Mesothelial cell of epicardium (in vitro differentiated cells): ENCODE data around the gene CCDC3. TPM values are rescaled to one million over a fixed set of nuclear protein-coding genes. Genes with fewer than 3 reads are reported as not detected.

ENCODE experiments used
- DNase-seq, 2 experiments: peaks; one replicate each; pipeline ENCODE4 v3.0.0; 2021; ENCODE audit warnings: low spot score in 2 of 2; ENCODE audit not compliant: unreplicated experiment in 2 of 2
- H3K27ac Mint-ChIP-seq: 2 replicates; pipeline ENCODE4 v1.8.0; 2021; ENCODE audit warnings: mixed read lengths
- H3K27me3 Mint-ChIP-seq: 2 replicates; pipeline ENCODE4 v1.8.0; 2021; ENCODE audit warnings: low read depth, mixed read lengths
- H3K36me3 Mint-ChIP-seq: 2 replicates; pipeline ENCODE4 v1.8.0; 2021; ENCODE audit warnings: mixed read lengths
- H3K4me1 Mint-ChIP-seq: 2 replicates; pipeline ENCODE4 v1.8.0; 2021; ENCODE audit warnings: mixed read lengths
- H3K4me3 Mint-ChIP-seq: 2 replicates; pipeline ENCODE4 v1.8.0; 2021; ENCODE audit warnings: mild to moderate bottlenecking, moderate library complexity, mixed read lengths
- H3K9me3 Mint-ChIP-seq: 2 replicates; pipeline ENCODE4 v1.8.0; 2021; ENCODE audit warnings: mixed read lengths
- CTCF ChIP-seq: fragments of 200-600 bp; sonication (generic); IDR thresholded peaks from one replicate; pipeline ENCODE4 v1.5.0; 2021; ENCODE audit warnings: antibody characterized with exemption; ENCODE audit not compliant: unreplicated experiment
- total RNA-seq: library from RNA; stranded (reverse); gene quantifications from 3 replicates; pipeline ENCODE4 v1.2.1, GENCODE V29; 2021

CCDC3 gene
- total RNA-seq, 1 donor from 2014 or later: 5.7 TPM

GRCh38 chr10:12890958-12891357 is 110.6 kb downstream of the CCDC3 start:
- Mint-ChIP-seq H3K27me3 (no peaks in the 10 kb centered on the region), H3K9me3 (peaks cover 32% of the 10 kb centered on the region), H3K36me3 (peaks cover 2% of the 10 kb centered on the region), H3K4me3 (no peak overlapping the region), H3K4me1 (no peaks in the 10 kb centered on the region), H3K27ac (no peak overlapping the region)
- TF ChIP-seq CTCF: no peak
- no peak for DNase-seq

GRCh38 chr10:12888470-12888869 is 113.0 kb downstream of the CCDC3 start:
- no peak for TF ChIP-seq CTCF
- Mint-ChIP-seq H3K27ac (no peak overlapping the region), H3K9me3 (peaks cover 30% of the 10 kb centered on the region), H3K27me3 (peaks cover 6% of the 10 kb centered on the region), H3K36me3 (no peaks in the 10 kb centered on the region), H3K4me3 (no peak overlapping the region), H3K4me1 (no peaks in the 10 kb centered on the region)
- DNase-seq: no peak

GRCh38 chr10:12887780-12888179 is 113.7 kb downstream of the CCDC3 start:
- H3K36me3 Mint-ChIP-seq: no peaks in the 10 kb centered on the region
- H3K27me3 Mint-ChIP-seq: peaks cover 6% of the 10 kb centered on the region
- peaks cover 23% of the 10 kb centered on the region for H3K9me3 Mint-ChIP-seq
- no peaks in the 10 kb centered on the region for H3K4me1 Mint-ChIP-seq
- no peak overlapping the region for H3K4me3 Mint-ChIP-seq
- no peak for TF ChIP-seq CTCF
- H3K27ac Mint-ChIP-seq: no peak overlapping the region
- DNase-seq: no peak

GRCh38 chr10:12884851-12885250 is 116.7 kb downstream of the CCDC3 start:
- Mint-ChIP-seq H3K27me3 (peaks cover 6% of the 10 kb centered on the region), H3K4me3 (no peak overlapping the region), H3K4me1 (no peaks in the 10 kb centered on the region), H3K27ac (no peak overlapping the region), H3K36me3 (no peaks in the 10 kb centered on the region), H3K9me3 (peaks cover 8% of the 10 kb centered on the region)
- DNase-seq: no peak
- TF ChIP-seq CTCF: no peak

GRCh38 chr10:12880423-12880822 is 121.1 kb downstream of the CCDC3 start:
- peaks cover 12% of the 10 kb centered on the region for H3K27me3 Mint-ChIP-seq
- no peak overlapping the region for H3K27ac Mint-ChIP-seq

More at GRCh38 chr10:12880423-12880822, 121.1 kb downstream of the CCDC3 start:
- H3K9me3 Mint-ChIP-seq: peaks cover 27% of the 10 kb centered on the region
- no peak for DNase-seq
- H3K4me1 Mint-ChIP-seq: no peaks in the 10 kb centered on the region
- TF ChIP-seq CTCF: no peak
- no peaks in the 10 kb centered on the region for H3K36me3 Mint-ChIP-seq
- no peak overlapping the region for H3K4me3 Mint-ChIP-seq
